NCI-H345 treated with DMSO at 0.1 percent for 48 hours (cell line): ENCODE data around the gene CRTC1.
A peak's percentile ranks its signal among the peaks of the same experiment; 100 is the strongest.
"Not testable (repeated sequence)": the region's sequence is repeated elsewhere in the genome, so short reads cannot be mapped to it uniquely, and the experiment has no call there.

Experiments
- DNase-seq: peaks from one replicate; lab custom pipeline; 2025; ENCODE audit not compliant: unreplicated experiment; lab: John Stamatoyannopoulos, UW

Gene CRTC1

GRCh38 chr19:18798384-18799352 lies 115.2 kb downstream of the CRTC1 start:
- DNase-seq: no peak

GRCh38 chr19:18799389-18799970 lies 116.0 kb downstream of the CRTC1 start:
- DNase-seq: no peak

GRCh38 chr19:18800079-18800478 lies 116.6 kb downstream of the CRTC1 start:
- no peak for DNase-seq

GRCh38 chr19:18800636-18801035 lies 117.2 kb downstream of the CRTC1 start:
- no peak for DNase-seq

- DNase-seq: no peak
Measured at GRCh38 chr19:18802354-18802753, 118.9 kb downstream of the CRTC1 start.

- DNase-seq: no peak
Measured at GRCh38 chr19:18803550-18804138, 120.2 kb downstream of the CRTC1 start.

- no peak for DNase-seq
Measured at GRCh38 chr19:18804139-18804601, 120.7 kb downstream of the CRTC1 start.

GRCh38 chr19:18804643-18805042 lies 121.2 kb downstream of the CRTC1 start:
- DNase-seq: no peak

GRCh38 chr19:18807861-18808331 lies 124.4 kb downstream of the CRTC1 start:
- no peak for DNase-seq

GRCh38 chr19:18809149-18809868 lies 125.8 kb downstream of the CRTC1 start:
- DNase-seq: no peak

- not testable (repeated sequence) for DNase-seq
Measured at GRCh38 chr19:18811638-18812037, 128.2 kb downstream of the CRTC1 start.

- DNase-seq: no peak
Measured at GRCh38 chr19:18814063-18814462, 130.6 kb downstream of the CRTC1 start.

GRCh38 chr19:18815673-18816072 lies 132.2 kb downstream of the CRTC1 start:
- no peak for DNase-seq

- not testable (repeated sequence) for DNase-seq
Measured at GRCh38 chr19:18816645-18817044, 133.2 kb downstream of the CRTC1 start.

- DNase-seq: no peak
Measured at GRCh38 chr19:18817574-18817973, 134.1 kb downstream of the CRTC1 start.

GRCh38 chr19:18828786-18829185 lies 145.3 kb downstream of the CRTC1 start:
- DNase-seq: no peak

- no peak for DNase-seq
Measured at GRCh38 chr19:18830488-18830887, 147.0 kb downstream of the CRTC1 start.

- peak; percentile 39 for DNase-seq
Measured at GRCh38 chr19:18831524-18832305, 148.2 kb downstream of the CRTC1 start, which contains the start of gene UPF1. Gene UPF1 (plus strand): TSS chr19:18831959. CDS start chr19:18832210, 251 bp downstream.
